ENCODE results near the gene ABR.
"Not testable (repeated sequence)": the region's sequence is repeated elsewhere in the genome, so short reads cannot be mapped to it uniquely, and the experiment has no call there.

ABR gene

GRCh38 chr17:1147664-1148063 lies 32.1 kb downstream of the ABR start:
- DNase-seq, result no peak

- DNase-seq, result no peak
These were observed 33.1 kb downstream of the ABR start for GRCh38 chr17:1146561-1147265.

- no peak for DNase-seq
These were observed 34.3 kb downstream of the ABR start for GRCh38 chr17:1145311-1145986.

GRCh38 chr17:1144162-1144561 lies 35.6 kb downstream of the ABR start:
- no peak for DNase-seq

GRCh38 chr17:1143573-1143972 lies 36.2 kb downstream of the ABR start:
- DNase-seq, result no peak

GRCh38 chr17:1142561-1142971 lies 37.2 kb downstream of the ABR start:
- DNase-seq, result no peak

GRCh38 chr17:1137465-1137894 lies 42.3 kb downstream of the ABR start:
- DNase-seq, result no peak

- no peak for DNase-seq
These were observed 43.0 kb downstream of the ABR start for GRCh38 chr17:1136748-1137147.

GRCh38 chr17:1134634-1135324 lies 45.0 kb downstream of the ABR start:
- no peak for DNase-seq

GRCh38 chr17:1130191-1130590 lies 49.6 kb downstream of the ABR start:
- DNase-seq, result no peak

GRCh38 chr17:1128463-1128862 lies 51.3 kb downstream of the ABR start:
- not testable (repeated sequence) for DNase-seq

- no peak for DNase-seq
These were observed 52.8 kb downstream of the ABR start for GRCh38 chr17:1126801-1127550.

- no peak for DNase-seq
These were observed 53.5 kb downstream of the ABR start for GRCh38 chr17:1126250-1126797.

- DNase-seq, result no peak
These were observed 54.0 kb downstream of the ABR start for GRCh38 chr17:1125788-1126145.

- no peak for DNase-seq
These were observed 54.6 kb downstream of the ABR start for GRCh38 chr17:1124896-1125787.

GRCh38 chr17:1123921-1124715 lies 55.7 kb downstream of the ABR start:
- DNase-seq, result no peak

- no peak for DNase-seq
These were observed 56.4 kb downstream of the ABR start for GRCh38 chr17:1123393-1123831.

GRCh38 chr17:1122533-1123392 lies 57.0 kb downstream of the ABR start:
- DNase-seq, result peak; percentile 67 to 81 (median 73)

- DNase-seq, result not testable (repeated sequence)
These were observed 58.4 kb downstream of the ABR start for GRCh38 chr17:1121442-1121817.

All from suppressor macrophage treated with lipopolysaccharide for 1 hour (primary cell).